HL-60 (cell line): Measurements from ENCODE around the gene KSR2.

Experiments
- CTCF ChIP-seq: IDR thresholded peaks from one replicate; pipeline ENCODE4 v1.5.1; 2011; ENCODE audit warnings: low read length, control low read depth, inconsistent platforms; ENCODE audit not compliant: insufficient read depth
- GABPA ChIP-seq: IDR thresholded peaks from 2 replicates; pipeline ENCODE4 v1.6.1; 2012; ENCODE audit warnings: low read depth
- POLR2AphosphoS5 ChIP-seq: IDR thresholded peaks from 2 replicates; pipeline ENCODE4 v1.6.1; 2012; ENCODE audit warnings: low read depth
- REST ChIP-seq: IDR thresholded peaks from 2 replicates; pipeline ENCODE4 v1.6.1; 2012; ENCODE audit warnings: low read depth; ENCODE audit not compliant: insufficient replicate concordance

- no peak for TF ChIP-seq CTCF
- no peak for TF ChIP-seq POLR2AphosphoS5
- TF ChIP-seq REST, result no peak
- no peak for TF ChIP-seq GABPA
These were observed 219.4 kb downstream of the KSR2 start for GRCh38 chr12:117749431-117749830.
